B cell (primary cell): ENCODE results near the gene PNLDC1. TPM values are rescaled to one million over a fixed set of nuclear protein-coding genes. Genes with fewer than 3 reads are reported as not detected.

Source experiments
- ATAC-seq: fragments of 200-7000 bp; cut with Tn5 transposase; one replicate; pipeline ENCODE4 v1.10.0; 2021; ENCODE audit warnings: low read depth, mild to moderate bottlenecking, moderate number of reproducible peaks, moderate library complexity
- CTCF ChIA-PET: fragments of 350-600 bp; sonication (Branson Sonifier 250); formaldehyde crosslinking; loops from one replicate; lab custom pipeline; 2021; ENCODE audit warnings: antibody characterized with exemption, inconsistent platforms; lab: Charles Lee
- POLR2A ChIA-PET: fragments of 350-600 bp; sonication (Branson Sonifier 250); formaldehyde crosslinking; loops from one replicate; lab custom pipeline; 2021; ENCODE audit warnings: antibody characterized with exemption; lab: Charles Lee
- DNase-seq: peaks from one replicate; pipeline ENCODE4 v3.0.0; 2013
- H2AFZ ChIP-seq: 2 replicates; pipeline ENCODE4 v1.6.1; 2012; ENCODE audit warnings: mild to moderate bottlenecking, low read depth, low read length; ENCODE audit not compliant: insufficient read depth, poor library complexity, severe bottlenecking
- H3K27ac ChIP-seq, 2 donors: 1 replicate in 1 of 2; 2 replicates in 1 of 2; pipeline ENCODE4 v1.5.1; 2012 to 2013; ENCODE audit warnings: low read length in 2 of 2, mild to moderate bottlenecking in 2 of 2, moderate library complexity in 1 of 2
- H3K27me3 ChIP-seq, 4 experiments: fragments of 200-600 bp in 1 of 4; sonication (generic) in 1 of 4; replicated peaks in 1 of 4; 1 replicate in 2 of 4; 2 replicates in 2 of 4; pipeline versions ENCODE4 v1.6.1 to v1.7.0; 2013 to 2016; ENCODE audit warnings: low read length in 3 of 4, mild to moderate bottlenecking in 2 of 4, mixed read lengths in 1 of 4, moderate library complexity in 1 of 4; ENCODE audit not compliant: insufficient read depth in 4 of 4, control insufficient read depth in 3 of 4; ENCODE audit errors: control extremely low read depth in 1 of 4
- H3K36me3 ChIP-seq, 2 experiments: replicated peaks in 1 of 2; 1 replicate in 1 of 2; 2 replicates in 1 of 2; pipeline versions ENCODE4 v1.6.1 to v1.7.1; 2013; ENCODE audit warnings: low read length in 1 of 2; ENCODE audit not compliant: insufficient read depth in 2 of 2, control insufficient read depth in 1 of 2; ENCODE audit errors: control extremely low read depth in 1 of 2, extremely low read depth in 1 of 2
- H3K4me1 ChIP-seq, 2 donors: fragments of 200-600 bp in 1 of 2; sonication (generic) in 1 of 2; 1 replicate in 1 of 2; 2 replicates in 1 of 2; pipeline versions ENCODE4 v1.5.1 to v1.6.1; 2013 to 2017; ENCODE audit warnings: low read length in 2 of 2; ENCODE audit not compliant: control insufficient read depth in 2 of 2, insufficient read depth in 2 of 2
- H3K4me2 ChIP-seq: replicated peaks from 2 replicates; pipeline ENCODE3; 2012; ENCODE audit warnings: mild to moderate bottlenecking, low read depth, low read length; ENCODE audit not compliant: poor library complexity, severe bottlenecking
- H3K4me3 ChIP-seq, 5 experiments: fragments of 200-600 bp in 1 of 5; sonication (generic) in 1 of 5; 1 replicate in 3 of 5; 2 replicates in 2 of 5; pipeline versions ENCODE4 v1.5.1 to v1.7.0; 2011 to 2016; ENCODE audit warnings: low read length in 4 of 5, mild to moderate bottlenecking in 4 of 5, low read depth in 2 of 5, control low read depth in 1 of 5, moderate library complexity in 1 of 5; ENCODE audit not compliant: insufficient read depth in 1 of 5; ENCODE audit errors: control extremely low read depth in 1 of 5, extremely low read depth in 1 of 5
- H3K79me2 ChIP-seq: fragments of 200-600 bp; sonication (generic); one replicate; pipeline ENCODE4 v1.6.0; 2016; ENCODE audit warnings: low read length; ENCODE audit not compliant: control insufficient read depth, insufficient read depth
- H3K9ac ChIP-seq: fragments of 200-600 bp; sonication (generic); 2 replicates; pipeline ENCODE4 v1.6.1; 2017; ENCODE audit warnings: mild to moderate bottlenecking, low read length, moderate library complexity
- H3K9me3 ChIP-seq, 3 donors: one replicate each; pipeline versions ENCODE4 v1.6.1 to v1.7.1; 2013; ENCODE audit warnings: low read length in 2 of 3; ENCODE audit not compliant: control insufficient read depth in 2 of 3, insufficient read depth in 1 of 3; ENCODE audit errors: control extremely low read depth in 1 of 3
- H4K20me1 ChIP-seq: 2 replicates; pipeline ENCODE4 v1.6.0; 2012; ENCODE audit warnings: mild to moderate bottlenecking, low read length; ENCODE audit not compliant: insufficient read depth, control insufficient read depth, poor library complexity, severe bottlenecking
- H3K27ac Mint-ChIP-seq: one replicate; pipeline ENCODE4 v1.8.0; 2021; ENCODE audit warnings: mixed read lengths
- H3K27me3 Mint-ChIP-seq: one replicate; pipeline ENCODE4 v1.8.0; 2021; ENCODE audit warnings: mixed read lengths
- H3K4me1 Mint-ChIP-seq: one replicate; pipeline ENCODE4 v1.8.0; 2021; ENCODE audit warnings: mixed read lengths
- H3K4me3 Mint-ChIP-seq: one replicate; pipeline ENCODE4 v1.8.0; 2021; ENCODE audit warnings: mixed read lengths
- H3K9me3 Mint-ChIP-seq: one replicate; pipeline ENCODE4 v1.8.0; 2022; ENCODE audit warnings: mixed read lengths; ENCODE audit not compliant: insufficient read depth
- EZH2 ChIP-seq: IDR thresholded peaks from 2 replicates; pipeline ENCODE4 v1.6.1; 2012; ENCODE audit warnings: borderline replicate concordance, low read depth, mild to moderate bottlenecking, moderate library complexity, low read length; ENCODE audit not compliant: insufficient read depth, poor library complexity, severe bottlenecking
- WGBS: methylation state at CpG from one replicate; pipeline ENCODE4 v1.1.5; 2013; ENCODE audit warnings: missing lambda C conversion rate; ENCODE audit not compliant: insufficient coverage; 5-methylcytosine and 5-hydroxymethylcytosine counted together
- intact Hi-C: fragments of 100-400 bp; cut with micrococcal nuclease; formaldehyde crosslinking; loops from one replicate; pipeline ENCODE4 v1.10.0; 2022
- polyA plus RNA-seq: library from polyadenylated mRNA; depleted of rRNA; stranded (reverse); fragments of >200 nt; gene quantifications from 2 replicates; pipeline ENCODE4 v1.2.3, GENCODE V29; 2012
- total RNA-seq, 2 donors: library from RNA; stranded (reverse); fragments of 120-200 nt in 1 of 2; gene quantifications; 1 replicate in 1 of 2; 2 replicates in 1 of 2; pipeline versions ENCODE4 v1.2.3 to v1.2.4, GENCODE V29; 2013 to 2022
- TF ChIP-seq, protein P1 (sequence below): fragments of 200-600 bp; IDR thresholded peaks from one replicate; pipeline ENCODE4 v1.8.0; 2022; ENCODE audit warnings: antibody characterized with exemption, mild to moderate bottlenecking

Gene PNLDC1
- total and polyA plus RNA-seq, 2 donors (not counting 1 experiment from before 2014, with no cell fraction given), result 0.13 to 0.71 TPM

DNA sequence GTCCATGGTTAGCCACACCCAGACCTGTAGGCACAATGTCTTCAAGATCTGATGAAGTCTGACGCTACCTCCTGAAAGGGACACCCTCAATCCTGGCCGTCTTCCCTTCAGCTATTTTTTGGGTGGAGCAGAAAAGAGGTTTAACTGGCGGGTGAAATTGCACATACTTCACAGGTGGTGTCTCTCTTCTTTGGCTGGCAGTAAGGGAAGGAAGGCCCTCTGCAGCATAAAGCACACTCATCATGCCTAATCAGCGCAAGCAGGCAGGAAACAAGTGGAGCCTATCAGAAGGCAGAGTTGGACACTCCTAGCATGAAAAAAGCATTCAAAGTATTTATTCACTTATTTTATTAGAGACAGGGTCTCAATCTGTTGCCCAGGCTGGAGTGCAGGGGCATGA is 32.9 kb downstream of the PNLDC1 start:
- peaks cover 7% of the 10 kb centered on the region for H3K27me3 Mint-ChIP-seq
- Histone ChIP-seq H3K27ac (no peak overlapping the region), H3K4me1 (peaks cover 15 to 18% of the 10 kb centered on the region in 2 donors), H3K27me3 (peaks cover 0 to 13% (median 0%) of the 10 kb centered on the region in 4 experiments), H4K20me1 (no peaks in the 10 kb centered on the region), H3K79me2 (no peaks in the 10 kb centered on the region), H2AFZ (no peak overlapping the region), H3K4me2 (no peak overlapping the region), H3K9me3 (peaks cover 0 to 3% (median 0%) of the 10 kb centered on the region in 3 donors), H3K9ac (no peak overlapping the region), H3K36me3 (no peaks in the 10 kb centered on the region), H3K4me3 (no peak overlapping the region)
- TF ChIP-seq, protein P1, sequence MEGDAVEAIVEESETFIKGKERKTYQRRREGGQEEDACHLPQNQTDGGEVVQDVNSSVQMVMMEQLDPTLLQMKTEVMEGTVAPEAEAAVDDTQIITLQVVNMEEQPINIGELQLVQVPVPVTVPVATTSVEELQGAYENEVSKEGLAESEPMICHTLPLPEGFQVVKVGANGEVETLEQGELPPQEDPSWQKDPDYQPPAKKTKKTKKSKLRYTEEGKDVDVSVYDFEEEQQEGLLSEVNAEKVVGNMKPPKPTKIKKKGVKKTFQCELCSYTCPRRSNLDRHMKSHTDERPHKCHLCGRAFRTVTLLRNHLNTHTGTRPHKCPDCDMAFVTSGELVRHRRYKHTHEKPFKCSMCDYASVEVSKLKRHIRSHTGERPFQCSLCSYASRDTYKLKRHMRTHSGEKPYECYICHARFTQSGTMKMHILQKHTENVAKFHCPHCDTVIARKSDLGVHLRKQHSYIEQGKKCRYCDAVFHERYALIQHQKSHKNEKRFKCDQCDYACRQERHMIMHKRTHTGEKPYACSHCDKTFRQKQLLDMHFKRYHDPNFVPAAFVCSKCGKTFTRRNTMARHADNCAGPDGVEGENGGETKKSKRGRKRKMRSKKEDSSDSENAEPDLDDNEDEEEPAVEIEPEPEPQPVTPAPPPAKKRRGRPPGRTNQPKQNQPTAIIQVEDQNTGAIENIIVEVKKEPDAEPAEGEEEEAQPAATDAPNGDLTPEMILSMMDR, result no peak
- TF ChIP-seq EZH2, result no peak
- H3K9me3 Mint-ChIP-seq, result no peaks in the 10 kb centered on the region
- ChIA-PET CTCF (no interaction called here), POLR2A (no interaction called here)
- H3K4me1 Mint-ChIP-seq, result peaks cover 10% of the 10 kb centered on the region
- WGBS, result no CpG with 5 or more reads among the region's 4 CpGs
- no peak for ATAC-seq
- no peak overlapping the region for H3K4me3 Mint-ChIP-seq
- intact Hi-C loops, result no loop called here
- no peak overlapping the region for H3K27ac Mint-ChIP-seq
- no peak for DNase-seq

DNA sequence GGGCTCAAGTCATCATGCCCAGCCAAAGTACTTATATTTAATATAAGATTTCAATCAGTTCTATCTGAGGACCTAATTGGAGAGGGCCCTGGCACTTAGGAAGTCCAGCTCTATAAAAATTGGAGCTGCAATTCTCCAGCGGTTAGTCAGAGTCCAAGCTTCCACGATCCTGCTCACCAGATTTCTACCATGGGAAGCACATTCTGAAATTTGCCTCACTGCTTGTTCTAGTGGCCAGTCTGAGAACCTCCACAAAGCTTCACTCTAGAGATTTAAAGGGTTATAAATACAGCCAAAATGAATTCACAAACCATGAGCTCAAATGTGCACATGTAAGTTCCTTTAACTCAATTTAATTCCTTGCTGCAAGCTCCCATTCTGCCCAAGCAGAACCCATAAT is 33.5 kb downstream of the PNLDC1 start:
- CTCF ChIA-PET, result no interaction called here
- Mint-ChIP-seq H3K4me3 (no peak overlapping the region), H3K27ac (no peak overlapping the region), H3K4me1 (peaks cover 10% of the 10 kb centered on the region), H3K9me3 (no peaks in the 10 kb centered on the region), H3K27me3 (peaks cover 12% of the 10 kb centered on the region)
- TF ChIP-seq, protein P1, result no peak
- no peak for TF ChIP-seq EZH2
- no peaks in the 10 kb centered on the region for H3K79me2 ChIP-seq
- H3K9ac ChIP-seq, result no peak overlapping the region
- POLR2A ChIA-PET, result no interaction called here
- H3K4me1 ChIP-seq, result peaks cover 15 to 18% of the 10 kb centered on the region in 2 donors
- H3K9me3 ChIP-seq, result peaks cover 0 to 3% (median 0%) of the 10 kb centered on the region in 3 donors
- WGBS, result 81% methylated on average over 2 of the region's 2 CpGs
- H3K4me3 ChIP-seq, result no peak overlapping the region
- no peak for ATAC-seq
- H4K20me1 ChIP-seq, result no peaks in the 10 kb centered on the region
- no peaks in the 10 kb centered on the region for H3K36me3 ChIP-seq
- no peak for DNase-seq
- H3K27me3 ChIP-seq, result peaks cover 0 to 13% (median 0%) of the 10 kb centered on the region in 4 experiments
- intact Hi-C loops, result no loop called here
- no peak overlapping the region for H3K27ac ChIP-seq
- no peak overlapping the region for H2AFZ ChIP-seq
- H3K4me2 ChIP-seq, result no peak overlapping the region
